Right lung (tissue), 5 donors: ENCODE results near the gene LRRC8D. TPM values are rescaled to one million over a fixed set of nuclear protein-coding genes. Genes with fewer than 3 reads are reported as not detected.
A peak's percentile ranks its signal among the peaks of the same experiment; 100 is the strongest.

Experiments
- DNase-seq, 2 donors: peaks; one replicate each; pipeline ENCODE4 v3.0.0-alpha.2; 2013
- polyA plus RNA-seq, 5 donors: library from polyadenylated mRNA; unstranded; fragments of 120-200 nt; gene quantifications; one replicate each; pipeline versions ENCODE4 v1.2.1 to v1.2.3, GENCODE V29; 2013; ENCODE audit warnings: inconsistent platforms in 1 of 5, low replicate concordance in 1 of 5; ENCODE audit not compliant: insufficient read length in 5 of 5, insufficient read depth in 1 of 5

LRRC8D gene
- polyA plus RNA-seq, 5 donors, result 14.3 to 18.3 (median 17.0) TPM

- no peak for DNase-seq
Observed at GRCh38 chr1:89865498-89866382, 44.9 kb downstream of the LRRC8D start.

- DNase-seq, result no peak
Observed at GRCh38 chr1:89866568-89866967, 45.7 kb downstream of the LRRC8D start.

- DNase-seq, result no peak
Observed at GRCh38 chr1:89870998-89871397, 50.2 kb downstream of the LRRC8D start.

GRCh38 chr1:89871768-89872473, 51.1 kb downstream of the LRRC8D start:
- DNase-seq, result no peak

GRCh38 chr1:89872567-89872966, 51.7 kb downstream of the LRRC8D start:
- no peak for DNase-seq

- DNase-seq, result no peak
Observed at GRCh38 chr1:89873288-89873687, 52.5 kb downstream of the LRRC8D start.

GRCh38 chr1:89873770-89874169, 52.9 kb downstream of the LRRC8D start:
- peak in 1 of 2 donors; percentile 21 for DNase-seq

- DNase-seq, result no peak
Observed at GRCh38 chr1:89876463-89876862, 55.6 kb downstream of the LRRC8D start.

- DNase-seq, result no peak
Observed at GRCh38 chr1:89877756-89878155, 56.9 kb downstream of the LRRC8D start.

GRCh38 chr1:89878256-89878655, 57.4 kb downstream of the LRRC8D start:
- DNase-seq, result no peak

GRCh38 chr1:89880679-89881078, 59.8 kb downstream of the LRRC8D start:
- DNase-seq, result no peak

- no peak for DNase-seq
Observed at GRCh38 chr1:89881415-89882058, 60.7 kb downstream of the LRRC8D start.

- no peak for DNase-seq
Observed at GRCh38 chr1:89882348-89883029, 61.7 kb downstream of the LRRC8D start.

GRCh38 chr1:89883030-89883379, 62.2 kb downstream of the LRRC8D start:
- DNase-seq, result no peak

GRCh38 chr1:89884718-89885596, 64.1 kb downstream of the LRRC8D start:
- DNase-seq, result no peak

GRCh38 chr1:89887270-89887669, 66.4 kb downstream of the LRRC8D start:
- DNase-seq, result no peak

GRCh38 chr1:89887713-89888112, 66.9 kb downstream of the LRRC8D start:
- DNase-seq, result no peak

GRCh38 chr1:89888480-89889322, 67.9 kb downstream of the LRRC8D start:
- no peak for DNase-seq

GRCh38 chr1:89889323-89889615, 68.4 kb downstream of the LRRC8D start:
- DNase-seq, result no peak

GRCh38 chr1:89890085-89890752, 69.4 kb downstream of the LRRC8D start:
- DNase-seq, result no peak
